ENCODE results near the gene COL11A1. TPM values are rescaled to one million over a fixed set of nuclear protein-coding genes. Genes with fewer than 3 reads are reported as not detected.
A peak's percentile ranks its signal among the peaks of the same experiment; 100 is the strongest.

COL11A1 gene
- total RNA-seq, 1 donor from 2014 or later: 373 TPM

GRCh38 chr1:102901996-102902395 is 206.3 kb downstream of the COL11A1 start:
- no peak for DNase-seq (ENCODE audit: low spot score)

GRCh38 chr1:102899935-102900334 is 208.4 kb downstream of the COL11A1 start:
- DNase-seq (ENCODE audit: low spot score): no peak

GRCh38 chr1:102897557-102897956 is 210.8 kb downstream of the COL11A1 start:
- peak; percentile 88 for DNase-seq (ENCODE audit: low spot score)

GRCh38 chr1:102896771-102897170 is 211.6 kb downstream of the COL11A1 start:
- DNase-seq (ENCODE audit: low spot score): peak; percentile 43

DNA sequence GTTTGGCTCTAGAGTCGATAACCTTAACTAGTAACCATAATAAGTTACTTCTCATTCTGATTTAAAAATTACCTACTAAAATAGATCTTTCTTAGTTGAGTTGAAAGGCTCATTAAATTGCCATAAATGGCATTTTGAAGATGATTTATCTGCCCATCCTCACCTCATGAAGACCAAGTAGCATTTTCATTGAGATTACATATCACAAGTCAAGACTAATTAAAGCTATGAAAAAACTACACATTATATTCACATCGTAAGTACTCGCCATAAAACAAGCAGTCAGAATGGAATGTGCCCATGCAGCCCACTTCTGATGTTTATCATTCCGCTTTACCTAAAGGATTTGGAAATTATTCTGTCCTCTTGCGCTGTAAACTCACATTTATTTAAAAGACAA is 212.0 kb downstream of the COL11A1 start:
- peak; percentile 21 for DNase-seq (ENCODE audit: low spot score)

DNA sequence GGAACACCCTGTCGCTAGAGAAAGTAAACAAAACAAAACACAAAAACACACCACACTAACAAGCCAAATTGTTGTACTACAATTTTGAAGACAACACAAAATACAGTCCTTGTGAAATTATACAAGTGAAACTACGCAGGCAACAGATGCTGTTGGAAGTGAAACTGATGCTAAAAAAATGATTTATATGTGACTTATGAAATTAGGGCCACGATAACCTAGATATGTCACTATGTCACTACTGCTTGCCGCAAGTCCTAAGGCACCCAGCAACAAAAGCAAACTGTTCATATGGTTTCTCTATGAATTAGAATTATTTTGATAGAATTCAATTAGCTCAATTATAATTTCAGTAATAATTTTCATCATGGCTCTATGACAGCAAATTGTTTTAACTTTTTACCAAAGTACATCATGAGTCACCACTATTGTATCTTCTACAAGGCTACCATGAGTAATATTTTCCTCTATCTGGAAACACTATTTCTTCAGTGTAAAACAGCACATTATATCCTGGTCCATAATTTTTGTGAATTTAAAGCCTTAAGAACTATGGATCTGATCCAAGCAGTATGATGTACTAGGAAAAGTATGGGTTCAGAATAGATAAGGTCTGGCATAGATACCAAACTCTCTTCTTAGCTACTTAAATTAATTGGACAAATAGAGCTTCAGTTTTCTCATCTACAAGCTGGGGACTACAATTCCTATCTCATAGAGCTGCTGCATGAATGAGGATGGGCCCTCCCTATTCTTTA is 216.3 kb downstream of the COL11A1 start:
- DNase-seq (ENCODE audit: low spot score): peak; percentile 82

GRCh38 chr1:102886638-102887037 is 221.7 kb downstream of the COL11A1 start:
- no peak for DNase-seq (ENCODE audit: low spot score)

- no peak for DNase-seq (ENCODE audit: low spot score)
Observed at GRCh38 chr1:102884238-102884637, 224.1 kb downstream of the COL11A1 start.

GRCh38 chr1:102879439-102879993 is 228.8 kb downstream of the COL11A1 start:
- no peak for DNase-seq (ENCODE audit: low spot score)

- no peak for DNase-seq (ENCODE audit: low spot score)
Observed at GRCh38 chr1:102875756-102876155, 232.6 kb downstream of the COL11A1 start.

DNA sequence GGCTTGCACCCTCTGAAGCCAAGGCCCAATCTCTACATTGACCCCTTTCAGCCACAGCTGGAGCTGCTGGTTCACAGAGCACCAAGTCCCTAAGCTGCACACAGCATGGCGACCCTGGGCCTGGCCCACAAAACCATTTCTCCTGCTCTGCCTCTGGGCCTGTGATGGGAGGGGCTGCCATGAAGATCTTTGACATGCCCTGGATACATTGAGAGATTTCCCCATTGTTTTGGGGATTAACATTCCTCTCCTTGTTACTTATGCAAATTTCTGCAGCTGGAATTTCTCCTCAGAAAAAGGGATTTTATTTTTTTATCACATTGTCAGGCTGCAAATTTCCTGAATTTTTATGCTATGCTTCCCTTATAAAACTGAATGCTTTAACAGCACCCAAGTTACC is 235.8 kb downstream of the COL11A1 start:
- DNase-seq (ENCODE audit: low spot score): no peak

- DNase-seq (ENCODE audit: low spot score): no peak
Observed at GRCh38 chr1:102872097-102872496, 236.2 kb downstream of the COL11A1 start.

DNA sequence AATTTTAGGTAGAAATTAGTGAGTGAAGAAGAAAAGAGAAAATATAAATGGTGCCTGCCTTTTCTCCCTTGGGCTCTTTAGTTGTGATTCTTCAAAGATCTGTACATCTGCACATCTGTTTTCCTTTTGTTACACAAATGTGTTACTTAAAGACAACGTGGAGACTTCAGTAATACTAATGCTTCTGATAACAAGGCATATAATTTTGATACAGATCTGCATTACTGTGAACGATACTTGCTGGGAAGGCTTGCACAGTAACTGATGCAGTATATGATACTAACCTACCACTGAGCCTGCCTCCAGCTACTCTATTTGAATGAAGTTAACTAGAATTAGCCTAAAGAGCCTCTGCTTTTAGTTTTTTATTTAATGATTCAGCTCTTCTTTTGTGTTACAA is 244.6 kb downstream of the COL11A1 start:
- DNase-seq (ENCODE audit: low spot score): no peak

DNA sequence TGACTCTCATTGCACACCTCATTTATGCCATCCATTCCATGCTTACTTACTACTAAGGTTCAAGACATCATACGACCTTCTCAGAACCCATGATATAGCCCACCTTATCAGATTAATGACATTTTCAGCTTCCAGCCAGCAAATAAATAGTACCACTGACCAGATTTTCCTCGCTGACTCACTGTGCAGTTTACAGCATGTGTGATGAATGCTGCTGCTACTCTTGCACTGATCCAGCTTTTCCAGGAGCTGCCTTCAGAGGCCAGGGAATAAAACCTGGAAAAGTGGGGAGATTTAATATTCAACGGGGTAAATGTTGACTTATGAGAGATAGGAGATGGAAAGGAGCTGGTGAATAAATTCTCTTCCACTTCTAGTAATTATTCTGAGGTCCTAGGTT is 247.1 kb downstream of the COL11A1 start:
- peak; percentile 7 for DNase-seq (ENCODE audit: low spot score)

DNA sequence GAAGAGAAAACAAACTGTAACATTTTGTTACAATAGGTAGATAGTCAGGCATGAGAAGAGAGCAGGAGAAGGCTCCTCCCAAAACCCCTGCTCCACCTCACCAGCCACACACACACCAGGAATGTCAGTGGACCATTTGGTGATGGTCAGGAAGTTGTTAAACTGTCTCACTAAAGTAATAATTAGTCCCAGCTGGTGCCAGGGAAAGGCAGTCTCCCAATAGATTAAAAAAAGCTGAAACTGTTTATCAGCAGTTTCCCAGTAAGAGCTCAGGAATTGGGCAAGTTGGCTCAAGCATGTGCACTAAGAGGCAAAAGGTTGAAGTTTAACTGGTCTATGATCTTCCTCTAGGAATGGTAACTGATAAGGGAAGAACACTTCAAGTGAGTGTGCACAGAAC is 249.6 kb downstream of the COL11A1 start:
- DNase-seq (ENCODE audit: low spot score): no peak

GRCh38 chr1:102857251-102857650 is 251.1 kb downstream of the COL11A1 start:
- DNase-seq (ENCODE audit: low spot score): no peak

GRCh38 chr1:102853701-102854187 is 254.6 kb downstream of the COL11A1 start:
- DNase-seq (ENCODE audit: low spot score): no peak

DNA sequence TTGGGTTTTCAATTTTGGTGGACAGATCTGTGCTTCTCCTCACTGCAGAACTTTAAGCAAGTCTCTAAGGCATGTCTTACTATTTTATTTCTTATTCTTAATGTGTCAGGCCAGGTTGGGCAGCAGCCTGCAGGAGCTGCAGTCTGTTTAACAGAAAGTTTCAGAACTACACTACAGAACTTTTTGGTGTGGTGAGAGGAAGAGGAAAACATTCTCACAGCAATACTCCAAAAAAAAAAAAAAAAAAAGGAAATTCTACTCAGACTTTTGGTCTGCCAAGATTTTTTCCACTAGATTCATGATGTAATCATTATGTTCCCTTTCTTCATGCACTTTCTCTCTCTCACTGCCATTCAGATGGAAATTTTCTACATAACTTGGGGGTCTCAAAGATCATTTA is 255.2 kb downstream of the COL11A1 start:
- DNase-seq (ENCODE audit: low spot score): no peak

GRCh38 chr1:102852613-102853012 is 255.7 kb downstream of the COL11A1 start:
- no peak for DNase-seq (ENCODE audit: low spot score)

DNA sequence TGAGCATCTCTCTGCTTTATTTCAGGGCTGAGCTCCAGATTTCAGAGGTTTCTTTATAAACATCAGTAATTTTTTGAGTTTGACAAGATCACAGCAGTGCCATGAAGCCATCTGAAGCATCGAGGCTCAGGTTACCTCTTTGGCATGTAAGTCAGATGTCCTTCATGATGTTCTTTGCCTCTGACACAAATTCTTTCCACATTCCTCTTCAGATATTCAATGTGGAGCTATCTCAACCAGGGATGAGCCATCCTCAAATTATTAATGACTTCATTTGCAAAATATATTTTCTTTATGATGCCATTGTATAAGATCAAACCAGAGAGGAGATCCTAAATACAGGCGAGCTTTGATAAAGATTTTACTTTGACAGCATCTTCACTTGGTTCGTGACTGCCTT is 256.7 kb downstream of the COL11A1 start:
- DNase-seq (ENCODE audit: low spot score): no peak

DNA sequence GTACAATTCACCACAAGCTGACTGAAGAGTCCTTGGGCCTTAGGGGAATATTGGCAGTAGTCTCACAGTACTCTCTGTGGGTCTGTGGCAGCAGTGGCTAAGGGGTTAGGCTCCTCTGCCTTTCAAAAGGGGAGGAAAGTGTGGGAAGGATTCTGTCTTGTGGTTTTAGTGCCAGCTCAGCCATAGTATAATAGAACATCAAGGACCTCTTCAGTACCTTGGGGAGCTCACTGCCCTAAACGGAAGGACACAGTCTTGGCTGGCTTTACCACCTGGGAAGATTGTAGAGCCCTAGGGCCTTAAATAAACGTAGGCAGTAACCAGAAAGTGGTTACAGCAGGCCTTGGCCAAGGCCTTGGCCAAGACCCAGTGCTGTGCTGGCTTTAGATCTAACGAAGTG is 265.7 kb downstream of the COL11A1 start:
- DNase-seq (ENCODE audit: low spot score): no peak

GRCh38 chr1:102840741-102841140 is 267.6 kb downstream of the COL11A1 start:
- no peak for DNase-seq (ENCODE audit: low spot score)

GRCh38 chr1:102838016-102838415 is 270.3 kb downstream of the COL11A1 start:
- DNase-seq (ENCODE audit: low spot score): no peak
